IPS-NIHi7 (cell line): ENCODE results near the gene ALDH3B1.
A peak's percentile ranks its signal among the peaks of the same experiment; 100 is the strongest.
"Not testable (repeated sequence)": the region's sequence is repeated elsewhere in the genome, so short reads cannot be mapped to it uniquely, and the experiment has no call there.

Experiments used
- DNase-seq: peaks from one replicate; pipeline ENCODE4 v3.0.0; 2012; ENCODE audit warnings: mixed read lengths; ENCODE audit errors: extremely low spot score

The ALDH3B1 gene

DNA sequence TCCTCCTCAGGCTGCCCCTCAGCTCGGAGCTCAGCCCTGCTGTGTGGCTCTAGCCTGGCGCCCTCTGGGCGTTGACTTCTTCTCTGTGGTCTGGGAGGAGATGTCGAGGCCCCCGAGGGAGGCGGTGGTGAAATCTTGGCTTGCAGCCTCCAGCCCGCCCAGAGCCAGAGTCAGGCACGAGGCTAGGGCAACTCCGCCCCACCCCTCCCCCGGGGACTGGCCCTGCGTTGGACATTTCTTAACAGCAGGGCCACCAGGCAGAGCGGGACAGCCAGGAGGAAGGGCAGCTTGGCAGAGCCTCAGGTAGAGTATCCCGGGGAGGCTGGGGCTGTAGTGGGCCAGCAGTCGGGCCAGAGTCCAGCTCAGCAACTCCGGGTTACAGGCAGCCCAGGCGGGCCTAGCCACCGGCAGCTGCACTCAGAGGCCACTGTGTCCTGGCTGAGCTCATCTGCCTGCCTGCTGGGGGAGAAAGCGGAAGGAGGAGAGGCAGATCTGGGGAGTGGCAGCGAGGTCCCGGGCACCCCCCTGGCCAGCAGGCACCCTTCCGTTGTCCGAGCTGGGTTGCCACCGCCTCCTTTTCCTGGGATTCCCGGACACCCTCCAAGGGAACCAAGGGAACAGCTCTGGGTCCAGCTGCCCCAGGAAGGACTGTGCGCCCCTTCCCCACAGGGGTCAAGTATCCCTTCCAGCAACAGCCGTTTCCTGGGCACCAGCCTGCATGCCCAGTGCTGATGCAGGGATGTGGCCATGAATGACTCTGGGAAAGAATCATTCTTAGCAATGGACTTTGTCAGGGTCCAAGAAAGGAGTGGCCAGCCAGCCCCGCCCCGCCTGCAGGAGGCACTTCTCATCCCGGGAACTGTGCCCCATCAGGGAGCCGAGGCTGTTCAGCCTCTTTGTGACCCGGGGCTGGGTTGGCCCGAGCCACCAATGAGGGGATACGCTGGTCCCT is at the start of gene ALDH3B1:
Gene ALDH3B1, plus strand, starts transcription at position 238 of the 952 bp plus-strand sequence. CDS start 4,971 bp downstream, outside the sequence.
- DNase-seq = peak; percentile 51

- not testable (repeated sequence) for DNase-seq
These were observed 46.9 kb upstream of the ALDH3B1 start for GRCh38 chr11:67963217-67963616.

GRCh38 chr11:67963879-67964278 is 46.2 kb upstream of the ALDH3B1 start:
- DNase-seq = not testable (repeated sequence)

- not testable (repeated sequence) for DNase-seq
These were observed 45.4 kb upstream of the ALDH3B1 start for GRCh38 chr11:67964746-67965145.

DNA sequence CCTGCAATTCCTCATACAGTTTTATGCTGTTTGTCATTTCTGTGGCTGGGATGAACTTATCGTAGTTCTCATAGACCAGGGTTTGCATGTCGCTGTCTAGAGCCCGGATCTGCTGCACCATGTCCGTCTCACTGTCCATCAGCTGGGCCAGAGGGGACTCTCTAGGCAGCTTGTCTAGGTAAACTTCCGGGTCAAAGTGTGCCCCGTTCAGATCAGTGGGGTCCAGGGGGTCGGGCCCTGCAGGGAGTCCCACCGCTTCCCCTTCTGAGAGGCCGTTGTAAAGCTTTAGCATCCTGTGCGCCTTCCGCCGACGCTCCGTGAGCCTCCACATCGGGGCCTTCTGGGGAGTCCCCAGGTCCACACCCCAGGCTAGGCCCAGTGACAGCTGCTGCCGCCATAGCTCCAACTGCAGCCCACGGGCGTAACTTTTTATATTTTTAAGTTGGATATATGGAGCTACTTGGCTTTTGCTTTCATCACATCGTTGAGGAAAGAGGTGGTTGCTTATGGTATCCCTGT is 44.2 kb upstream of the ALDH3B1 start:
- DNase-seq = not testable (repeated sequence)

- DNase-seq = not testable (repeated sequence)
These were observed 35.4 kb upstream of the ALDH3B1 start for GRCh38 chr11:67974746-67975145.

DNA sequence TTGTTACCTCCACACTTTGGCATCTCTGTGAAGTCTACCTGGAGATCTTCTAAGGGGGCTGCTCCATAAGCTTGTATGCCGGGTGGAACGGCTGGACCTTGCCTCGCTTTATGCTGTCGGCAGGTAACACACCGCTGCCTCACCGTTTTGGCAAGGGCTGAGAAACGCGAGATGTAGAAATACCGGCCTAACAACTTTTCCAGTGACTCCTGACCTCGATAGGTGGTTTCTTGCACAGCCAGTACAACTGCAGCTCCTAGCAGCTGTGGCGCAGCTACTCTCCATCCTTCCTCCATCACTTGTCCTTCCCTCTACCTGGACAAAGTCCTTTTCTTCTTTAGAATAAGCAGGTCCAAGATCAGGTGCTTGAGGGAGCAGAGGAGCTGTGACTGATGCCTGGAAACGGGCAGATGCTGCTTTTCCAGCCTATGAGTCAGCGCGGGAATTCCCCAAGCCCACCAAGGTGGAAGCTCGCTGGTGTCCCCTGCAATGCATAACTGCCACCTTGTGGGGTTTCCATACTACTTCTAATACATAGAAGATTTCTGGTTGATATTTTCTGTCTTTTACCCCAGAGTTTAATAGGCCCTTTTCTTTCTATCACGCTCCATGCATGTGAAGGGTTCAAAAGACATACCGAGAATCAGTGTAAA is 31.2 kb upstream of the ALDH3B1 start:
- not testable (repeated sequence) for DNase-seq

GRCh38 chr11:67981226-67981625 is 28.9 kb upstream of the ALDH3B1 start:
- not testable (repeated sequence) for DNase-seq

DNA sequence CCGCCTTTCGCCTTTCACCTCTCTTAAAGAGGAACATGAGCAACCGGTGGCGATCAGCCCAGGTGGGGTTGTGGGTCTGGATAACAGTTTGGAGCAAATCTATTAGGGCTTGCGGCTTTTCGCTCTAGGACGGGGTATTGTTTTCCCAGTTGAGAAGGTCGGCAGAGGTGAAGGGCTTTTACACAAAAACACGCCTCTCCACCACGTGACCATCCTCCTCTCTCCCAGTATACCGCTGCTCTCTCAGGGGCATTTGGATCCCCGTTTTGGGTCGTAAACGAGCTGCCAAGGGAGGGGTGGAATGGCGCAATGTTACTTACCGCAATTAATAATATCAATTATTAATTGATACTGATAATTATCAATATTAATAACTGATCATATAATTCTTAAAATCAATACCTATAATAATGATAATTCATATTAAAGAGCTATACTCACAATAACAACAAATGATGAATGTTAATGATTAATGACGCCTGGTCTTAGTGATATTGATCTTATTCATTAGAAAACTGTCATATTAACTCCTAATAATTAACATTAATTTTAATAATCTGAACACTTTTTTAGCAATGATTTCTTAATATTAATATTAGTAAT is 27.8 kb upstream of the ALDH3B1 start:
- not testable (repeated sequence) for DNase-seq

DNA sequence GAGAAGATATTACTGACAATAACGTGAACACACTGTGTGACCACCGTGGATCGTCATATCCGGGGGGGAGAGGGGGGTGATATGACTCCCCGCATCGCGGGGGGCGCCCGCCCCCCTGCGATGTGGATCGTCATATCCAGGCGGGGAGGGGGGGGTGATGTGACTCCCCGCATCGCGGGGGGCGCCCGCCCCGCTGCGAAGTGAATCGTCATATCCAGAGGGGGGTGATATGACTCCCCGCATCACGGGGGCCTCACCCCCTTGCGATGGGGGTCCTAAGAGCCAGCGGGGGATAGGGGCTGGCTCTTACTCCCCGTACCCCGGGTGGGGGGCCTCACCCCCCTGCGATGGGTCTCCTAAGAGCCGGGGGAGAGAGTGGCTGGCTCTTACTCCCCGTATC is 26.2 kb upstream of the ALDH3B1 start:
- no peak for DNase-seq

DNA sequence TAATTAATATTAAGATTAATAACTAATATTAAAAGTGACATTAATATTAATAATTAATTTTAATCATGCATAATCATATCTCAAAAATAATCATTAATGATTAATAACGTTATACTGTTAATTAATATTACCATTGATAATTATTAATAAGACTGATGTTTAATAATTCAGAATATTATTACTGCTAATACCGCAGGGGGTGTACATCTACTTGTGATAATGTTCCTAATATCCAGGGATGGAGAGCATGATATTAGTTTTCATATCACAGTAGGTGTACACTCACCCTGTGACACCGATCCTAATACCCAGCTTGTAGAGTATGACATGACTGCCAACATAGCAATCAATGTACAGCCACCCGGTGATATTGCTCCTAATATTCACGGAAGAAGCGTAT is 24.8 kb upstream of the ALDH3B1 start:
- not testable (repeated sequence) for DNase-seq

DNA sequence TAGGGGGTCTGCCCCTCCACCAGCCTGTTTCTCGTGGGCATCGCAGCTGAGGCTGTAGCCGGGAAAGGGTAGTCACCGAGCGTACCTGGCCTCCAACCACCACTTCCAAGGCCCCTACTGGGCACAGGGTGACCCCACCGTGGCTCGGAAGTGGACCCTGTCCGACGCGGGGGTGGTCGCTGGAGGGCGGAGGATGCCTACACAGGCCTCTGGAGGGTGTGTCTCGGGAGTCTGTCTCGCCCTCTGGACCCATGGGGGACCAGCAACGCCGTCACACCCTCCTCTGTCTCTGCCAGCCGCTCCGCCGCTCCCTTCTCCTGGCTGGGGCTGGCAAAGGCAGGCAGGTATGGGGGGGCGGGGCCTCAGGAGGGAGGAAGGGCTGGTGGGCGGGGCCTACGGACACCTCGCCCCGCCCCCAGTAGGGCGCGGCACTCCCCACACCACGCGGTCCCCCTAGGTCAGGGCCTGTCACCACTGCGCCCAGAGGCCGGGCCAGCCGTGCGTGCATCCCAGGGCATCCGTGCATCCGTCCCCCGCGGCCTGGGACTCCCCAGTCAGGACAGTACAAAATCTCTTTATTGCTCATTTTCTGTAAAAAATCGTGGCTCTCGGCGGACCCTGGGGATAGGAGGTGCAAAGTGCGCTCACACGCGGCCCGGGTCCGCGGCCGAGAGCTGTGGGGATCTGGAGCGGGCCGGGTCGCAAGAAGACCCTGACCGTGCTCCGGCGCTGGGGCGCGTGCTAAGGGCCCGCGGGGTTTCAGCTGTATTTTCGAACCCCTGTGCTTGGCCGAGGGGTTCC is 19.4 kb upstream of the ALDH3B1 start:
- peak; percentile 51 for DNase-seq

GRCh38 chr11:67991347-67992121 is 18.6 kb upstream of the ALDH3B1 start:
- not testable (repeated sequence) for DNase-seq

GRCh38 chr11:67993821-67994220 is 16.3 kb upstream of the ALDH3B1 start:
- not testable (repeated sequence) for DNase-seq

GRCh38 chr11:67994387-67994786 is 15.7 kb upstream of the ALDH3B1 start:
- not testable (repeated sequence) for DNase-seq

- not testable (repeated sequence) for DNase-seq
These were observed 15.0 kb upstream of the ALDH3B1 start for GRCh38 chr11:67995129-67995528.

- DNase-seq = not testable (repeated sequence)
These were observed 14.5 kb upstream of the ALDH3B1 start for GRCh38 chr11:67995579-67995978.

DNA sequence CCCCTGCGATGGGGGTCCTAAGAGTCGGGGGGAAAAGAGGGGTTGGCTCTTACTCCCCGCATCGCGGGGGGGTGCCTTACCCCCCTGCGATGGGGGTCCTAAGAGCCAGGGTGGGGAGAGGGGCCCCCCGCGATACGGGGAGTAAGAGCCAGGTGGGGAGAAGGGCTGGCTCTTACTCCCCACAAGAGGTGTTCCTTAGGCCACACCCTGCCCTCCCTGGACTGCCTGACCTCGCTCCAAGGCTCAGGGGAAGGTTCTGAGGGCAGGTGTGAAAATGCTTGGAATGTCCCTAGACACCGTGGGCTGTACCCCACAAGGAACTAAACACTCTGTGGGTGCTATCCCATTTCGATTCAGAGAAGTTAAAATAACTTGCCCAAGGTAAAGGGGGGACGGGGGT is 14.1 kb upstream of the ALDH3B1 start:
- no peak for DNase-seq

- peak; percentile 91 for DNase-seq
These were observed 13.3 kb upstream of the ALDH3B1 start for GRCh38 chr11:67996622-67997474.
